GM21423 (cell line): ENCODE results near the gene CIAO2B.
"Not testable (repeated sequence)": the region's sequence is repeated elsewhere in the genome, so short reads cannot be mapped to it uniquely, and the experiment has no call there.

Experiments used
- ATAC-seq: cut with Tn5 transposase; IDR thresholded peaks from one replicate; pipeline ENCODE4 v1.9.1; 2021; ENCODE audit warnings: mild to moderate bottlenecking, moderate library complexity; ENCODE audit not compliant: unreplicated experiment

CIAO2B gene

GRCh38 chr16:66904846-66905632 is 29.2 kb downstream of the CIAO2B start:
- ATAC-seq: no peak

DNA sequence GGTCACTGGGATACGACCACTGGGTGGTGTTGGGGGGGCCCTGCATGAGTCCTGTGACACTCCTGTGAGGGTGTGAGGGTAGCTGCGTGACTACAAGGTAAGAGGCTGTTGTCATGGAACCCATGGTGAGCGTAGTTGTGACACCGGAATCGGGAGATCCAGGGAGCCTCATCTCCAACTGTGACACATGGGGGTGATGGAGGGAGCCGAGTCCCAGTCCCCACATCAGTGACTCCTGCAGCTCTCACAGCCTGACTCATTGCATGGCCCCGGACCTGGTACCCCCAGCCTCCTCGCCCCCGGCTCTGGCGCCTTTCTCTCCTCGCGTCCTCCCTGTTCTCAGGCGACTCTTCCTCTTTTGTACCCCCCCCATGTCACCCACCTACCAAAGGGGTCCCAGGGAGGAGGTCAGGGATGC is 29.8 kb downstream of the CIAO2B start:
- ATAC-seq: no peak

- no peak for ATAC-seq
Measured at GRCh38 chr16:66903544-66904427, 30.4 kb downstream of the CIAO2B start.

DNA sequence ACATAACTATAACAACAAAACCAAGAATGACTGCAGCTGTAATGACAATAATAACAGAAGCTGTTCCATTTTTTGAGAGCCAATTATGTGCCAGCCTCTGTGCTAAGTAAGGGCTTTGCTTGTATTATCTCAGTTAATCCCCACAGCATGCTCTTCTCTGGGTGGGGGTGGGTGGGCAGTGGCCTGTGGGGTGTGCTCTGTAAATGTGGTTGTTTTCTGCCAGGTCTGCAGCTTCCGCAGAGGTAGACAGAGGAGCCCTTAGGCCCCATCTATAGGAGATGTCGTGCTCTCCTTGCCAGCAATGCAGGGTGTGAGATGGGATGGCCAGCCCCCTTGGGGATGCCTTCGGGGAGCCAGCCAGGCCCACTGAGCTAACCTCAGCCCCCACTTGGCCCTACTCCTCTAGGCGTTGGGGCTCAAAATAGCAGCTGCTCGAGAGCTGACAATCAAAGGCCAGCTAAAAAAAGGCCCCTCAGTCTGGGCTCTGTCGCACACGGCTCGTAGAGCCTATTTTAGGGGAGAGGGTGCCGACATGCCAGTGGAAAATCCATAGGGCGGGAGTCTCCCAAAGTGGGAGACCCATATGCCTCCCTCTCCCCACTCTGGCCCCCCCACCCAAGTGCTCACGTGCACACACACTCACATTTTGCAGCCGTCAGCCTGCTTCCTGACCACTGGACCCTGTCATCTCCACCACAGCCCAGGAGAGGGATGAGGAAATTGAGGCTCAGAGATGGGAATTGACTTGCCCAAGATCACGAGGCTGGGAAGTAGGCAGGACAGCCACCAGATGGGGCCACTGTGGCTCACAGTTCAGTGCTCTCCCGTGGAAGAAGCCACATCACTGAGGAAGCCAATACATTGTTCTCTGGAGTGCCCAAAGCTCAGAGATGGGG is 31.3 kb downstream of the CIAO2B start:
- no peak for ATAC-seq

DNA sequence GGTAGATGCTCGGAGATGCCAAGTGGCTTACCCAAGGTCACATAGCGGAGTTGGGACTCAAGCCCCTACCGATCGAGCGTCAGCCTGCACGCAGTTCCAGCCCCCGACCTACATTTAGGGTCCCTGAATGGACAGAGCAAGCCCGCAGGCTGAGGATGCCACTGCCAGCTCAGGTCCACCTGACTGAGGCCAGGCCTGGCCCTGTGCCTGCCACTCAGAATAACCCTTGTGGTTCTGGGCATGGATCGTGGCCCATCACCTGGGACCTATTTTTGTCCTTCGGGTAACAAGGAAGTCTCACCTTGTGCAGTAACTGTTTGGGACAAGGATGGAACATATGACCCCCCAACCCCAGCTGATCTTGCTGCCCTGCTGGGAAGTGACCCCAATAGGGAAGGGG is 32.6 kb downstream of the CIAO2B start:
- ATAC-seq: no peak

DNA sequence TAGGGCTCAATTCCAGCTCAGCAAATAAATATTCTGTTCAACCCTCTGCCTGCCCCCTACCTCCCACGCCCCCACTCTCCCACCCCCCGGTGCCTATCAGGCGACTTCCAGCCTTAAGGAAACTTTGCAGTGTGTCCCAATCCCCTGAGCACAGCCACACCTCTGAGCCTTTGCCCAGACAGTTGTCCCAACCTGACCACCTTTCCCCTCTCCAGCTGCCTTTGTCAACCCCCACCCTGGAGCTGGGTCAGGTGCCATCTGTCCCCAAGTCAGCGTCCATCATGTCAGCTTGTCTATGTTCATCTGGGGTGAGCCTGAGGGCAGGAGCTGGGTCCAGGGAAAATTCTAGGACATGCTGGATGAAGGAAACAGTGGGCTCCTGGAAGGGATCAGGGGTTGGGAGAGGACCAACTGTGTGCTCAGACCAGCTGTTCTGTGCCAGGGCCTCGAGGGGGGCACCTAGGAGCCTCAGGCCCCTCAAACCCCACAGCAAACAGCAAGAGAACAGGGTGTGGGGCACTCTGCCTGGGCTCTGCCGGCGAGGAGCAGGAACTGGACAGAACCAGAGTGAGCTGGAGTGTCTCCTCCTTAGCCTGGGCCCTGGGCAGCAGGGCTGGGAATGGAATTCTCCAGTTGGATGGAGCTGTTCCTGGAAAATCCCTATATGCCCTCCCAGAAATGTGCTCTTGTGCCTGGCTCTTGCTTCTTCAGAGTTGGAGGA is 33.3 kb downstream of the CIAO2B start:
- ATAC-seq: no peak

- no peak for ATAC-seq
Measured at GRCh38 chr16:66899945-66900710, 34.1 kb downstream of the CIAO2B start.

GRCh38 chr16:66899310-66899944 is 34.8 kb downstream of the CIAO2B start:
- ATAC-seq: no peak

- ATAC-seq: no peak
Measured at GRCh38 chr16:66898933-66899309, 35.3 kb downstream of the CIAO2B start.

- ATAC-seq: no peak
Measured at GRCh38 chr16:66898207-66898606, 36.0 kb downstream of the CIAO2B start.

DNA sequence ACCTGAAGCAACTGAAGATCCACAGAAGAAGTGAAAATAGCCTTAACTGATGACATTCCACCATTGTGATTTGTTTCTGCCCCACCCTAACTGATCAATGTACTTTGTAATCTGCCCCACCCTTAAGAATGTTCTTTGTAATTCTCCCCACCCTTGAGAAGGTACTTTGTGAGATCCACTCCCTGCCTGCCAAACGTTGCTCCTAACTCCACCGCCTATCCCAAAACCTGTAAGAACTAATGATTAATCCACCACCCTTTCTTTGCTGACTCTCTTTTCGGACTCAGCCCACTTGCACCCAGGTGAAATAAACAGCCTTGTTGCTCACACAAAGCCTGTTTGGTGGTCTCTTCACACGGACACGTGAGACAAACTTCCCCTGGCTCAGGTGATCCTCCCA is 37.5 kb downstream of the CIAO2B start:
- not testable (repeated sequence) for ATAC-seq

GRCh38 chr16:66895999-66896398 is 38.2 kb downstream of the CIAO2B start:
- ATAC-seq: no peak

DNA sequence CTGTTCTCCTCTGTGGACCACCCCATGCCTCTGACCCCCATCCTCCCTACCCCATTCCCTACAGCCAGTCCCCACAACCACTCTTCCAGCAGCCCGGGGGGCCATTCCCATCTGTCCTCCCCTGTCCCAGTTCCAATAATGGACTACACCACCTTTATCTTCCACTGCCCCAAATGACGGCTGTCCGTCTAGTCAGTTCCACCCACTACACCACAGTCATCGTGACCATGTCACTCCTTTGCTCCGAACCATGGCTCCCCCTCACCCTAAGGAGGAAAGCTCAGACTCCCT is 38.6 kb downstream of the CIAO2B start:
- ATAC-seq: no peak

DNA sequence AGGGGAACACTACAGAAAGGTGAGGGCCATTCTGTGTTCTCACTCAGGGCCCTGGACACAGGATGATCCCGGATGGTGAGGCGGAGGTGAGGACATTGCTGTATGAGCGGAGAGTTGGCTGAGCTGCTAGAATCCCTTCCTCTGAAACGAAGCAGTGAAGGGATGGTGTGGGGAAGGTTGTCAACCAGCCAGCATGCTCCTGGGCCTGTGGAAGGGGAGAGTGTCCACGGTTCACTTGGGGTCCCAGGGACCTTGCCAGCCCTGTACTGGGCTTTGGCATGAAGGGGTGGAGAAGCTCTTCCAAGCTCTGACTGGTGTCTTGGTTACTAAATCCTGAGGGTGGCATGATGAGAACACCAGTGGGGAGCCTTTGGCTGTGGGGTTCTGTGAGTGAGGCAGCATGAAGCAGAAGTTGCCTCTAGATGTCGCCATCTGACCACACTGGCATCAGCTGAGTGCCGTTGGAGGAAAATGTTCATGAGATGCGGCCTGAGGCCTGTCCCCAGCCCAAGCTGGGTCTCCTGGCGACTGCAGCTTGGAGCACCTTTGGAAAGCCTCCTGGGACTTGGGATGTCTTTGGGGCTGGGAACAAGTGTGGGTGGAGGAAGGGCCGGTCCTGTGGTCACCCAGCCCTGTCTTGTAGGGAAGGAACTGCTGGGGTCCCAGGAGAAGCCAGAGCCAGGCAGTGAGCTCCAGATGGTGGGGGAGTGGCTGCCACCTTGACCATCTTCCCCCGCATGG is 39.1 kb downstream of the CIAO2B start:
- peak; percentile 55 for ATAC-seq

- no peak for ATAC-seq
Measured at GRCh38 chr16:66894055-66894454, 40.1 kb downstream of the CIAO2B start.

DNA sequence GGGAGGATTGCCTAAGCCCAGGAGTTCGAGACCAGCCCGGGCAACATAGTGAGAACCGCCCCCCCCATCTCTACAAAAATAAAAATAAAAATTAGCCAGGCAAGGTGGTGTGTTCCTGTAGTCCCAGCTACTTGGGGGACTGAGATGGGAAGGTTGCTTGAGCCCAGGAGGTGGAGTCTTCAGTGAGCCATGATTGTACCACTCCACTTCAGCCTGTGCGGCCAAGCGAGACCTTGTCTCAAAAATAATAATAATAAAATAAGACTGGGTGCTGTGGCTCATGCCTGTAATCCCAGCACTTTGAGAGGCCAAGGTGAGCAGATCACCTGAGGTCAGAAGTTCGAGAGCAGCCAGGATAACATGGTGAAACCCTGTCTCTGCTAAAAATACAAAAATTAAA is 42.4 kb downstream of the CIAO2B start:
- no peak for ATAC-seq

DNA sequence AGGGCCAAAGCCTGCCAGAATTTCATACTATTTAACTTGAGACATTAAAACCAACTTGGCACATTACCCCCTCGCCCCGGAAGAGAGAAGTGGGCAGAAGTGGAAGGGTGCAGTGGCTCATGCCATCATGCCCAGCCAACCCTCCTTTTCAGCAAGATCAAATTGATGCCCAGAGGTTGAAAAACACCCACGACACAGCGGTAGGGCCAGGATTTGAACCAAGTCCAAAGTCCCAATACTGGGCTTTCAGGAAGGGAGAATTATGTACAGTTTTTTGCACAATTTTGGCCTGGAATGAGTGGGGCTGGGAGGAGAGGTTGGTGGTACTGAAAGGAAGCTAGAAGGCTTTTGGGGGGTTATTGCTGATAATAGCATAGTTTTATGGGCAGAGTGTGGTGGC is 42.8 kb downstream of the CIAO2B start:
- no peak for ATAC-seq

DNA sequence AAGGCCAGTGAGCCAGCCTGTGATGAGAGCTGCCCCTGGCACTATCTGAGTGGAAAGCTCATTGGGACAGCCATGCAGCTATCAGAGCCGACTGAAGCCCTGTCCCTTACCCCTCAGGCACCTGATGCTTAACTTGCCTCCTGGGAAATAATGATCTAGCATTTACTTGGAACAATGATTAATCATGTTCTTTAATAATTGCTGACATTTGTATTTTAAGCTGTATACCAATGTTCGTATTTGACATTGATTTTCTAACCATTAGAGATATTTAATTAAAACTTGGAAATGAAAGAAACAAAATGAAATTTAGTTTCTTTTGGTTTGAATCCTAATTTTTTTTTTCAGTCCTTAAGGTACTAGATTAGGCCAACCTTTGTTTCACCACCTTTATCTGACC is 43.4 kb downstream of the CIAO2B start:
- no peak for ATAC-seq

- ATAC-seq: no peak
Measured at GRCh38 chr16:66889622-66890021, 44.6 kb downstream of the CIAO2B start.
